ENCODE measurements around the gene UNC119. TPM values are rescaled to one million over a fixed set of nuclear protein-coding genes. Genes with fewer than 3 reads are reported as not detected.

UNC119 gene
- polyA plus RNA-seq, 2 of the 4 experiments (the other 2 are of a cell fraction): 27.8 to 50.5 TPM

- POLR2A ChIA-PET: no interaction called here
- 79% methylated on average over 3 of the region's 3 CpGs for WGBS (ENCODE audit: missing lambda C conversion rate)
- CTCF ChIA-PET: interaction anchor here (0.7 to 17.3 kb wide), 6 partner anchors 6 to 47 kb away, joined by 3 to 317 read pairs (median 80); partner anchors contain the start of gene UNC119
- FAIRE-seq (no peak), ATAC-seq (peak in 1 of 2 experiments; percentile 16; a peak in 2 of 6 replicates), DNase-seq (ENCODE audit: low read depth in 1 of 2, low spot score in 1 of 2) (no peak)
- Histone ChIP-seq H3K9me3 (no peaks in the 10 kb centered on the region), H3K4me2 (no peak overlapping the region), H3K4me3 (no peak overlapping the region), H3K27ac (no peak overlapping the region), H3K4me1 (no peaks in the 10 kb centered on the region)
- no peak for TF ChIP-seq CBX8 (IDR thresholded peaks at IDR 0.05)
- no peak for TF ChIP-seq SMC3 (IDR thresholded peaks at IDR 0.05)
- TF ChIP-seq CEBPB (IDR thresholded peaks at IDR 0.05): no peak
- TF ChIP-seq, protein P1, sequence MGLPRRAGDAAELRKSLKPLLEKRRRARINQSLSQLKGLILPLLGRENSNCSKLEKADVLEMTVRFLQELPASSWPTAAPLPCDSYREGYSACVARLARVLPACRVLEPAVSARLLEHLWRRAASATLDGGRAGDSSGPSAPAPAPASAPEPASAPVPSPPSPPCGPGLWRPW (IDR thresholded peaks at IDR 0.05): no peak
- TF ChIP-seq POLR2AphosphoS2 (conservative IDR thresholded peaks at IDR 0.05; ENCODE audit: low read length): no peak
- TF ChIP-seq CBX2 (IDR thresholded peaks at IDR 0.05; ENCODE audit: borderline replicate concordance, low read depth): no peak
- no peak for TF ChIP-seq GATA3 (IDR thresholded peaks at IDR 0.05; ENCODE audit: borderline replicate concordance)
- TF ChIP-seq, protein P2, sequence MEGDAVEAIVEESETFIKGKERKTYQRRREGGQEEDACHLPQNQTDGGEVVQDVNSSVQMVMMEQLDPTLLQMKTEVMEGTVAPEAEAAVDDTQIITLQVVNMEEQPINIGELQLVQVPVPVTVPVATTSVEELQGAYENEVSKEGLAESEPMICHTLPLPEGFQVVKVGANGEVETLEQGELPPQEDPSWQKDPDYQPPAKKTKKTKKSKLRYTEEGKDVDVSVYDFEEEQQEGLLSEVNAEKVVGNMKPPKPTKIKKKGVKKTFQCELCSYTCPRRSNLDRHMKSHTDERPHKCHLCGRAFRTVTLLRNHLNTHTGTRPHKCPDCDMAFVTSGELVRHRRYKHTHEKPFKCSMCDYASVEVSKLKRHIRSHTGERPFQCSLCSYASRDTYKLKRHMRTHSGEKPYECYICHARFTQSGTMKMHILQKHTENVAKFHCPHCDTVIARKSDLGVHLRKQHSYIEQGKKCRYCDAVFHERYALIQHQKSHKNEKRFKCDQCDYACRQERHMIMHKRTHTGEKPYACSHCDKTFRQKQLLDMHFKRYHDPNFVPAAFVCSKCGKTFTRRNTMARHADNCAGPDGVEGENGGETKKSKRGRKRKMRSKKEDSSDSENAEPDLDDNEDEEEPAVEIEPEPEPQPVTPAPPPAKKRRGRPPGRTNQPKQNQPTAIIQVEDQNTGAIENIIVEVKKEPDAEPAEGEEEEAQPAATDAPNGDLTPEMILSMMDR (IDR thresholded peaks at IDR 0.05): no peak
- TF ChIP-seq BCL3 (IDR thresholded peaks at IDR 0.05): no peak
- TF ChIP-seq RAD21 (conservative IDR thresholded peaks at IDR 0.05 in 1 of 2, IDR thresholded peaks at IDR 0.05 in 1 of 2): no peak
- no peak for TF ChIP-seq SREBF2 (IDR thresholded peaks at IDR 0.05)
- TF ChIP-seq JUN (IDR thresholded peaks at IDR 0.05): no peak
- TF ChIP-seq RARB (CRISPR knock-in tag; IDR thresholded peaks at IDR 0.05): no peak
- TF ChIP-seq RCOR1 (IDR thresholded peaks at IDR 0.05; ENCODE audit: low read depth, low read length): no peak
Observed at GRCh38 chr17:28501421-28502284, 50.8 kb downstream of the UNC119 start.

GRCh38 chr17:28500712-28501379 is 51.6 kb downstream of the UNC119 start:
- FAIRE-seq: no peak
- ATAC-seq: peak in 1 of 2 experiments; percentile 25; a peak in 2 of 6 replicates
- Histone ChIP-seq H3K4me2 (no peak overlapping the region), H3K4me1 (no peaks in the 10 kb centered on the region), H3K4me3 (no peak overlapping the region), H3K9me3 (no peaks in the 10 kb centered on the region), H3K27ac (no peak overlapping the region)
- POLR2A ChIA-PET: no interaction called here
- DNase-seq (ENCODE audit: low read depth in 1 of 2, low spot score in 1 of 2): no peak
- 60% methylated on average over 12 of the region's 13 CpGs for WGBS (ENCODE audit: missing lambda C conversion rate)
- CTCF ChIA-PET: interaction anchor here (1.0 to 17.3 kb wide), 7 partner anchors 16 to 84 kb away, joined by 3 to 317 read pairs (median 5); partner anchors contain the start of gene UNC119
- TF ChIP-seq EHF (CRISPR knock-in tag; IDR thresholded peaks at IDR 0.05) (no peak), FOXS1 (CRISPR knock-in tag; IDR thresholded peaks at IDR 0.05) (no peak), POLR2AphosphoS2 (conservative IDR thresholded peaks at IDR 0.05; ENCODE audit: low read length) (no peak), FOSB (CRISPR knock-in tag; IDR thresholded peaks at IDR 0.05) (no peak), TFCP2L1 (CRISPR knock-in tag; IDR thresholded peaks at IDR 0.05) (no peak), TP53 (CRISPR knock-in tag; IDR thresholded peaks at IDR 0.05) (no peak), RCOR1 (IDR thresholded peaks at IDR 0.05; ENCODE audit: low read depth, low read length) (no peak), RNF2 (IDR thresholded peaks at IDR 0.05; ENCODE audit: borderline replicate concordance, low read depth) (no peak)
- TF ChIP-seq, protein P3, sequence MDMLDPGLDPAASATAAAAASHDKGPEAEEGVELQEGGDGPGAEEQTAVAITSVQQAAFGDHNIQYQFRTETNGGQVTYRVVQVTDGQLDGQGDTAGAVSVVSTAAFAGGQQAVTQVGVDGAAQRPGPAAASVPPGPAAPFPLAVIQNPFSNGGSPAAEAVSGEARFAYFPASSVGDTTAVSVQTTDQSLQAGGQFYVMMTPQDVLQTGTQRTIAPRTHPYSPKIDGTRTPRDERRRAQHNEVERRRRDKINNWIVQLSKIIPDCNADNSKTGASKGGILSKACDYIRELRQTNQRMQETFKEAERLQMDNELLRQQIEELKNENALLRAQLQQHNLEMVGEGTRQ (IDR thresholded peaks at IDR 0.05): no peak
